HepG2 (cell line): ENCODE measurements around the gene NFATC3. TPM values are rescaled to one million over a fixed set of nuclear protein-coding genes. Genes with fewer than 3 reads are reported as not detected.

Source experiments
- ATAC-seq: fragments of 200-7000 bp; cut with Tn5 transposase; 3 replicates; pipeline ENCODE4 v1.9.1; 2020; ENCODE audit warnings: mild to moderate bottlenecking, moderate library complexity
- BruUV-seq: library from RNA; stranded (reverse); fragments of 400-500 nt; replicated peaks from 2 replicates; lab custom pipeline; 2021; lab: Mats Ljungman, UMichigan
- CTCF ChIA-PET: fragments of 300-600 bp; formaldehyde crosslinking; extraction: SDS; loops from one replicate; lab custom pipeline; 2021; ENCODE audit warnings: low total read pairs, inconsistent platforms, low intra/inter-chr PET ratio; lab: Yijun Ruan, JAX
- POLR2A ChIA-PET: fragments of 350-600 bp; sonication (Branson Sonifier 250); formaldehyde crosslinking; loops from one replicate; lab custom pipeline; 2020; ENCODE audit warnings: antibody characterized with exemption, inconsistent platforms; lab: Yijun Ruan, JAX
- DNase-seq: peaks from one replicate; pipeline ENCODE4 v3.0.0-alpha.2; 2015; ENCODE audit warnings: low spot score
- FAIRE-seq: peaks from 3 replicates; lab custom pipeline; 2011; peaks lifted over from hg19 to GRCh38; lab: Jason Lieb, UNC
- H2AFZ ChIP-seq: one replicate; pipeline ENCODE4 v1.6.1; 2011; ENCODE audit warnings: low read length, inconsistent platforms
- H3K27ac ChIP-seq: fragments of 300-600 bp; 3 replicates; pipeline ENCODE4 v1.8.0; 2011; ENCODE audit warnings: mixed run types, mild to moderate bottlenecking, mixed read lengths, low read length, inconsistent platforms; ENCODE audit not compliant: insufficient read depth; ENCODE audit errors: extremely low read length
- H3K27me3 ChIP-seq, 2 experiments: fragments of 200-600 bp in 1 of 2; 2 replicates in 1 of 2; 3 replicates in 1 of 2; pipeline versions ENCODE4 v1.6.0 to v1.8.0; 2011; ENCODE audit warnings: low read length in 2 of 2, mild to moderate bottlenecking in 2 of 2, moderate library complexity in 2 of 2, inconsistent platforms in 1 of 2; ENCODE audit not compliant: insufficient read depth in 2 of 2, control insufficient read depth in 1 of 2
- H3K36me3 ChIP-seq, 2 experiments: fragments of 200-600 bp in 1 of 2; replicated peaks in 1 of 2; 2 replicates in 1 of 2; 3 replicates in 1 of 2; pipeline versions ENCODE4 v1.5.1 to v1.8.0; 2011; ENCODE audit warnings: low read length in 2 of 2, inconsistent platforms in 1 of 2; ENCODE audit not compliant: insufficient read depth in 2 of 2, control insufficient read depth in 1 of 2
- H3K4me1 ChIP-seq: 2 replicates; pipeline ENCODE4 v1.5.1; 2012; ENCODE audit warnings: low read length, inconsistent platforms; ENCODE audit not compliant: insufficient read depth
- H3K4me2 ChIP-seq: 2 replicates; pipeline ENCODE4 v1.6.0; 2011; ENCODE audit warnings: low read depth, low read length, inconsistent platforms
- H3K4me3 ChIP-seq, 3 experiments: fragments of 200-600 bp in 1 of 3; sonication (generic), shearing (Covaris generic) in 1 of 3; replicated peaks in 1 of 3; 2 replicates each; pipeline ENCODE4 v1.5.1; 2011 to 2016; ENCODE audit warnings: low read length in 3 of 3, inconsistent platforms in 2 of 3, low read depth in 2 of 3, mild to moderate bottlenecking in 2 of 3, control low read depth in 1 of 3, mixed read lengths in 1 of 3; ENCODE audit not compliant: insufficient read depth in 1 of 3
- H3K79me2 ChIP-seq: one replicate; pipeline ENCODE4 v1.6.1; 2011; ENCODE audit warnings: low read length, inconsistent platforms; ENCODE audit not compliant: insufficient read depth
- H3K9ac ChIP-seq: 2 replicates; pipeline ENCODE4 v1.6.0; 2011; ENCODE audit warnings: mild to moderate bottlenecking, low read depth, low read length, inconsistent platforms; ENCODE audit not compliant: insufficient read depth
- H3K9me3 ChIP-seq: 2 replicates; pipeline ENCODE4 v1.5.1; 2012; ENCODE audit warnings: mild to moderate bottlenecking, low read length
- H4K20me1 ChIP-seq: 2 replicates; pipeline ENCODE4 v1.6.0; 2011; ENCODE audit warnings: inconsistent platforms, mild to moderate bottlenecking, low read length, moderate library complexity; ENCODE audit not compliant: insufficient read depth
- ARHGAP35 ChIP-seq: sonication (generic); formaldehyde crosslinking; IDR thresholded peaks from 2 replicates; pipeline ENCODE4 v1.9.0; 2022; ENCODE audit warnings: mild to moderate bottlenecking, inconsistent platforms, moderate library complexity, missing genetic modification reagents, borderline replicate concordance
- HNRNPL ChIP-seq: fragments of 200-400 bp; formaldehyde crosslinking; IDR thresholded peaks from 2 replicates; pipeline ENCODE4 v1.6.1; 2017; ENCODE audit warnings: mild to moderate bottlenecking, low read depth, low read length
- KAT8 ChIP-seq: IDR thresholded peaks from 2 replicates; pipeline ENCODE4 v1.6.1; 2016; ENCODE audit warnings: missing genetic modification reagents, missing compliant biosample characterization
- NR3C1 ChIP-seq: sonication (generic); formaldehyde crosslinking; IDR thresholded peaks from 2 replicates; pipeline ENCODE4 v1.4.0; 2020; ENCODE audit warnings: missing genetic modification reagents
- STAT5B ChIP-seq: sonication (generic); formaldehyde crosslinking; IDR thresholded peaks from 2 replicates; pipeline ENCODE4 v1.4.0; 2020; ENCODE audit warnings: missing genetic modification reagents
- TARDBP ChIP-seq: sonication (generic); formaldehyde crosslinking; IDR thresholded peaks from 2 replicates; pipeline ENCODE4 v1.8.0; 2022; ENCODE audit warnings: mild to moderate bottlenecking, missing genetic modification reagents
- TBX3 ChIP-seq: fragments of 450-650 bp; IDR thresholded peaks from 2 replicates; pipeline ENCODE4 v1.6.1; 2017; ENCODE audit warnings: antibody characterized with exemption, mild to moderate bottlenecking, inconsistent platforms, borderline replicate concordance
- ZBTB38 ChIP-seq: sonication (generic); formaldehyde crosslinking; IDR thresholded peaks from 2 replicates; pipeline ENCODE4 v1.5.1; 2020; ENCODE audit warnings: mild to moderate bottlenecking, missing genetic modification reagents
- ZNF235 ChIP-seq: sonication (generic); formaldehyde crosslinking; IDR thresholded peaks from 2 replicates; pipeline ENCODE4 v1.8.1; 2023; ENCODE audit warnings: mild to moderate bottlenecking, missing genetic modification reagents, borderline replicate concordance
- ZNF616 ChIP-seq: sonication (generic); formaldehyde crosslinking; IDR thresholded peaks from 2 replicates; pipeline ENCODE4 v1.5.0; 2020; ENCODE audit warnings: low read depth, mild to moderate bottlenecking, missing genetic modification reagents
- ZNF83 ChIP-seq: sonication (generic); formaldehyde crosslinking; IDR thresholded peaks from 2 replicates; pipeline ENCODE4 v1.4.0; 2020; ENCODE audit warnings: missing genetic modification reagents, mild to moderate bottlenecking, borderline replicate concordance
- WGBS: methylation state at CpG from one replicate; pipeline ENCODE4 v1.1.6; 2017; ENCODE audit warnings: low lambda C conversion rate; 5-methylcytosine and 5-hydroxymethylcytosine counted together
- in situ Hi-C: cut with HindIII; loops from 2 replicates; pipeline ENCODE4 v1.10.0; 2017; ENCODE audit warnings: low pct_unique_long_range_greater_than_20kb; ENCODE audit not compliant: extremely low pct_ligation_motif_present
- intact Hi-C: fragments of 100-400 bp; cut with micrococcal nuclease; formaldehyde crosslinking; loops from one replicate; pipeline ENCODE4 v1.10.0; 2022; ENCODE audit not compliant: unreplicated experiment
- polyA plus RNA-seq, 8 experiments: library from polyadenylated mRNA; depleted of rRNA in 3 of 8; stranded (reverse) in 7 of 8; unstranded in 1 of 8; fragments of >200 nt; fragmentation: Illumina TruSeq in 4 of 8; extraction: Trizol in 4 of 8; gene quantifications; 2 replicates each; pipeline versions ENCODE4 v1.2.1 to v1.2.3, GENCODE V29; 2011 to 2016; ENCODE audit warnings: low read depth in 4 of 8, missing spikeins in 1 of 8, mixed read lengths in 1 of 8; ENCODE audit not compliant: insufficient read depth in 1 of 8
- total RNA-seq, 5 experiments: library from RNA; depleted of rRNA; stranded (reverse); fragments of >200 nt; fragmentation: Illumina TruSeq; extraction: Trizol; gene quantifications; 2 replicates each; pipeline ENCODE4 v1.2.3, GENCODE V29; 2016; ENCODE audit warnings: low read depth in 1 of 5

Gene NFATC3
- total and polyA plus RNA-seq, 2 of the 13 experiments (the other 11 are each of a cell fraction or from before 2014, with no cell fraction given), result 52.6 to 62.7 TPM

- Histone ChIP-seq H3K9ac (no peak overlapping the region), H2AFZ (no peak overlapping the region), H3K27me3 (no peaks in the 10 kb centered on the region), H4K20me1 (no peaks in the 10 kb centered on the region), H3K4me2 (no peak overlapping the region), H3K9me3 (no peaks in the 10 kb centered on the region), H3K4me1 (peaks cover 5% of the 10 kb centered on the region; the same call in 1 of the 2 replicates), H3K4me3 (no peak overlapping the region), H3K79me2 (no peaks in the 10 kb centered on the region), H3K36me3 (peaks cover 1 to 22% of the 10 kb centered on the region in 2 experiments; a peak in 2 of 5 replicates), H3K27ac (no peak overlapping the region)
- no peak for ATAC-seq
- intact Hi-C loops, result no loop called here
- WGBS, result 98% methylated on average over 9 of the region's 9 CpGs
- no peak for FAIRE-seq
- POLR2A ChIA-PET, result no interaction called here
- in situ Hi-C loops, result no loop called here
- TF ChIP-seq TBX3, result no peak
- no peak for TF ChIP-seq ZNF616 (CRISPR knock-in tag)
- TF ChIP-seq TARDBP (CRISPR knock-in tag), result no peak
- no peak for TF ChIP-seq STAT5B
- no peak for TF ChIP-seq ZNF235 (CRISPR knock-in tag)
- TF ChIP-seq ARHGAP35 (CRISPR knock-in tag), result no peak
- no peak for TF ChIP-seq KAT8 (CRISPR knock-in tag)
- TF ChIP-seq ZBTB38 (CRISPR knock-in tag), result no peak
- TF ChIP-seq HNRNPL, result no peak
- no peak for TF ChIP-seq ZNF83 (CRISPR knock-in tag)
- no peak for TF ChIP-seq NR3C1 (CRISPR knock-in tag)
- BruUV-seq, result no TSS peak
- CTCF ChIA-PET, result interaction anchor here (1.4 kb wide), 1 partner anchor 45 kb away, joined by 3 read pairs; no protein-coding TSS in a partner anchor
- no peak for DNase-seq
Measured at GRCh38 chr16:68037841-68038597, 47.2 kb upstream of the NFATC3 start.
